GM12878 (cell line): ENCODE results near the gene CREB3. TPM values are rescaled to one million over a fixed set of nuclear protein-coding genes. Genes with fewer than 3 reads are reported as not detected.

Experiments
- BMI1 ChIP-seq: fragments of 450-650 bp; IDR thresholded peaks from 2 replicates; pipeline ENCODE4 v1.6.1; 2016; ENCODE audit warnings: mild to moderate bottlenecking, moderate library complexity, borderline replicate concordance
- CUX1 ChIP-seq: IDR thresholded peaks from 2 replicates; pipeline ENCODE4 v1.6.1; 2012; ENCODE audit warnings: improper control_type of control experiment, low read depth, low read length; ENCODE audit not compliant: insufficient replicate concordance
- EED ChIP-seq: sonication (generic); IDR thresholded peaks from 2 replicates; pipeline ENCODE4 v1.6.1; 2016; ENCODE audit warnings: antibody characterized with exemption, low read depth
- FOXM1 ChIP-seq: IDR thresholded peaks from 2 replicates; pipeline ENCODE4 v1.6.1; 2012; ENCODE audit warnings: low read depth, mild to moderate bottlenecking, inconsistent platforms, low read length, moderate library complexity
- JUND ChIP-seq: IDR thresholded peaks from 2 replicates; pipeline ENCODE4 v1.6.1; 2012; ENCODE audit warnings: low read depth, mild to moderate bottlenecking, low read length, improper control_type of control experiment, moderate library complexity
- POLR2A ChIP-seq: IDR thresholded peaks from 2 replicates; pipeline ENCODE4 v1.6.1; 2011; ENCODE audit warnings: low read depth, mild to moderate bottlenecking, low read length
- POLR2AphosphoS2 ChIP-seq: IDR thresholded peaks from 2 replicates; pipeline ENCODE4 v1.6.1; 2011; ENCODE audit warnings: low read depth, mild to moderate bottlenecking, low read length, improper control_type of control experiment, moderate library complexity
- POLR2AphosphoS5 ChIP-seq: IDR thresholded peaks from 2 replicates; pipeline ENCODE4 v1.6.1; 2011; ENCODE audit warnings: mild to moderate bottlenecking, low read length, inconsistent platforms
- SP1 ChIP-seq: IDR thresholded peaks from one replicate; pipeline ENCODE4 v1.6.1; 2011; ENCODE audit warnings: low read depth, low read length
- SUPT20H ChIP-seq: IDR thresholded peaks from 2 replicates; pipeline ENCODE4 v1.6.1; 2011; ENCODE audit warnings: low read depth, mild to moderate bottlenecking, low read length, moderate library complexity, borderline replicate concordance; ENCODE audit not compliant: control insufficient read depth
- TCF12 ChIP-seq: IDR thresholded peaks from 2 replicates; pipeline ENCODE4 v1.6.1; 2011; ENCODE audit warnings: low read depth, mild to moderate bottlenecking, low read length
- ZBTB11 ChIP-seq: fragments of 450-650 bp; formaldehyde crosslinking; IDR thresholded peaks from 2 replicates; pipeline ENCODE4 v1.5.0; 2022; ENCODE audit warnings: mild to moderate bottlenecking, missing genetic modification characterization
- polyA plus RNA-seq, 11 experiments: library from polyadenylated mRNA; depleted of rRNA in 4 of 11; unstranded in 6 of 11; stranded (reverse) in 5 of 11; fragments of >200 nt; fragmentation: Nextera tagmentation in 4 of 11; fragmentation: Illumina TruSeq in 1 of 11; extraction: Ambion mirVana in 4 of 11; extraction: Trizol in 1 of 11; gene quantifications; 1 replicate in 1 of 11; 2 replicates in 10 of 11; pipeline versions ENCODE4 v1.2.1 to v1.2.3, GENCODE V29; 2011 to 2016; ENCODE audit warnings: inconsistent platforms in 2 of 11, missing spikeins in 2 of 11, low read depth in 1 of 11
- total RNA-seq, 4 experiments: library from RNA; depleted of rRNA in 3 of 4; stranded (reverse); fragments of >200 nt in 3 of 4; fragmentation: Illumina TruSeq in 1 of 4; extraction: Trizol in 1 of 4; gene quantifications; 2 replicates each; pipeline versions ENCODE4 v1.2.1 to v1.2.3, GENCODE V29; 2013 to 2021
- TF ChIP-seq, protein P1 (sequence below): fragments of 450-650 bp; IDR thresholded peaks from 2 replicates; pipeline ENCODE4 v1.6.1; 2016; ENCODE audit warnings: mild to moderate bottlenecking
- TF ChIP-seq, protein P2 (sequence below): IDR thresholded peaks from 2 replicates; pipeline ENCODE4 v1.6.1; 2011; ENCODE audit warnings: low read depth, mild to moderate bottlenecking, low read length, moderate library complexity, borderline replicate concordance; ENCODE audit errors: extremely low read depth

Gene CREB3
- total and polyA plus RNA-seq, 10 of the 15 experiments (the other 5 are each of a cell fraction or from before 2014, with no cell fraction given): 9.8 to 38.9 (median 19.8) TPM

DNA sequence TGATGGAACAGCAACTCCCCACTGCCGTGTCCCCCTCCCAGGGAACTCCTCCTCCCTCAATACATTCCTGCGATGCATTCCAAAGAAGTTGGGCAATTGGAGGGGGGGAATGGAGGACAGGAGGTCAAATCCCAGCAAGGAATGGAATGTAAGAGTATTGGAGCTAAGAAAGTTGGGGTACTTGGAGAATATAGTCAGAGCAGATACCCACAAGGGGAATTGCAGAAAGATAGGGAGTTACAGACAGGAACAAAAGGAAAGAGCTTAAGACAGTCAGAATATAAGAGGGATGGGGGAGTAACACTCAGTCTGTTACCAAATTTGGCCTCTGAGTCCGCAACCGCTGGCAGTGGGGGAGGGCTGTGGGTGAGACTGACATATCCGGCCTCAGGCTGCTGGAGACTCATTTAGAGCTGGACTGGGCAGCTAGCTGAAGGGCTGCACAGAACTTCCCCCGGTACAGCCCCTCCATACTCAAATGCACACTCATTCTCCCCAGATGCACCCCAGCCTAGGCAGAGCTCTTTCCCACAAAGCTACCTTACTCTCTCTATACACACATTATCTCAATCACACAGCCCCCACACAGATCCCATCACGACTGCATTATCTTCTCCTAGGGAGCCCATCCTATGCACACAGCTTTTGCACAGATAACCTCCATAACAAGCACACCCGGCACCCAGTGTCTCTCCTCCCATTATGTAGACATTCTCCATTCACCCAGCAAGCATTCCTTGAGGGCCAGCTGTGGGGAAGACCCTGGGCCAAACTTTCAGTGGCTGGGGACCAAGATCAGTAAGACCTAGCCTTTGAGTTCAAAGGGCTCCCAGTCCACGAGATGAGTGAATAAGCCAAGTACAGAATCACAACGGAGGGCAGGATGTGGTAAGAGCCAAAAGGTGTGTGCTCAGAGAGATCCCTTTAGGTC lies 4.2 kb upstream of the CREB3 start (continued):
- no peak for TF ChIP-seq CUX1
- TF ChIP-seq ZBTB11 (CRISPR knock-in tag): no peak
- TF ChIP-seq, protein P1, sequence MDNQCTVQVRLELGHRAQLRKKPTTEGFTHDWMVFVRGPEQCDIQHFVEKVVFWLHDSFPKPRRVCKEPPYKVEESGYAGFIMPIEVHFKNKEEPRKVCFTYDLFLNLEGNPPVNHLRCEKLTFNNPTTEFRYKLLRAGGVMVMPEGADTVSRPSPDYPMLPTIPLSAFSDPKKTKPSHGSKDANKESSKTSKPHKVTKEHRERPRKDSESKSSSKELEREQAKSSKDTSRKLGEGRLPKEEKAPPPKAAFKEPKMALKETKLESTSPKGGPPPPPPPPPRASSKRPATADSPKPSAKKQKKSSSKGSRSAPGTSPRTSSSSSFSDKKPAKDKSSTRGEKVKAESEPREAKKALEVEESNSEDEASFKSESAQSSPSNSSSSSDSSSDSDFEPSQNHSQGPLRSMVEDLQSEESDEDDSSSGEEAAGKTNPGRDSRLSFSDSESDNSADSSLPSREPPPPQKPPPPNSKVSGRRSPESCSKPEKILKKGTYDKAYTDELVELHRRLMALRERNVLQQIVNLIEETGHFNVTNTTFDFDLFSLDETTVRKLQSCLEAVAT: peak; percentile 83
- TF ChIP-seq TCF12: no peak
- TF ChIP-seq, protein P2, sequence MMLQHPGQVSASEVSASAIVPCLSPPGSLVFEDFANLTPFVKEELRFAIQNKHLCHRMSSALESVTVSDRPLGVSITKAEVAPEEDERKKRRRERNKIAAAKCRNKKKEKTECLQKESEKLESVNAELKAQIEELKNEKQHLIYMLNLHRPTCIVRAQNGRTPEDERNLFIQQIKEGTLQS: no peak
- TF ChIP-seq SP1: peak; percentile 77
- no peak for TF ChIP-seq BMI1
- no peak for TF ChIP-seq JUND
- peak; percentile 72 for TF ChIP-seq POLR2A
- no peak for TF ChIP-seq FOXM1
- TF ChIP-seq EED: peak; percentile 57
- no peak for TF ChIP-seq SUPT20H
- 0 out of 2 replicates have a peak, but pooled peaks have one; percentile 51 for TF ChIP-seq POLR2AphosphoS2
- peak; percentile 96 for TF ChIP-seq POLR2AphosphoS5
